ENCODE data around the gene ZNF384. TPM values are rescaled to one million over a fixed set of nuclear protein-coding genes. Genes with fewer than 3 reads are reported as not detected.

Gene ZNF384
- total RNA-seq, 1 experiment from 2014 or later: 88.0 TPM

- no peak overlapping the region for H3T11ph ChIP-seq (ENCODE audit: low read length)
- peaks cover 21 to 22% of the 10 kb centered on the region in 2 experiments for H3K4me1 Mint-ChIP-seq
- peaks cover 17% of the 10 kb centered on the region for H3K23me2 ChIP-seq (ENCODE audit: insufficient read length, low read depth, low read length, poor library complexity, severe bottlenecking)
- H3K27ac ChIP-seq (ENCODE audit: insufficient read length, low read depth, low read length): no peak overlapping the region
- no peak overlapping the region for H3K4ac ChIP-seq (ENCODE audit: low read depth, low read length)
- peak; percentile 77 for TF ChIP-seq CTCF (conservative IDR thresholded peaks at IDR 0.05)
- WGBS (ENCODE audit: extremely low coverage, insufficient read length, low lambda C conversion rate): no CpG with 5 or more reads among the region's 17 CpGs
- no peak overlapping the region for H4K5ac ChIP-seq (ENCODE audit: insufficient read length, low read depth, low read length)
- no peak overlapping the region for H3K4me2 ChIP-seq (ENCODE audit: insufficient read depth, insufficient read length, low read length)
- no peak overlapping the region for H3K14ac ChIP-seq (ENCODE audit: insufficient read depth, low read length)
- peaks cover 0 to 2% of the 10 kb centered on the region in 2 experiments; a peak in 2 of 5 replicates for H3K9me3 Mint-ChIP-seq
- H3K56ac ChIP-seq (ENCODE audit: insufficient read length, low read depth, low read length): no peak overlapping the region
- no peak overlapping the region for H4K91ac ChIP-seq (ENCODE audit: insufficient read length, low read depth, low read length)
- no peaks in the 10 kb centered on the region for H4K20me1 ChIP-seq (ENCODE audit: control insufficient read depth, insufficient read depth, insufficient read length)
- no peak overlapping the region for H2AK5ac ChIP-seq (ENCODE audit: insufficient read length, low read length)
- peak overlapping the region in 1 of 3 experiments; percentile 39; a peak in 2 of 7 replicates for H3K27ac Mint-ChIP-seq
- no peak overlapping the region for H2AFZ ChIP-seq (ENCODE audit: low read length)
- H2BK5ac ChIP-seq (ENCODE audit: insufficient read length, low read length): no peak overlapping the region
- H2BK15ac ChIP-seq (ENCODE audit: low read depth, low read length): no peak overlapping the region
- no peak overlapping the region for H4K8ac ChIP-seq (replicated peaks; ENCODE audit: insufficient read length, low read depth, low read length)
- H3K79me2 ChIP-seq (ENCODE audit: insufficient read depth, low read length): no peaks in the 10 kb centered on the region
- H3K9me3 ChIP-seq (ENCODE audit: control insufficient read depth, low read depth, low read length): no peaks in the 10 kb centered on the region
- H3K36me3 Mint-ChIP-seq (ENCODE audit: insufficient read depth in 1 of 3, low read depth in 3 of 3): peaks cover 3 to 18% (median 8%) of the 10 kb centered on the region in 3 experiments
- no peak overlapping the region for H3K9ac ChIP-seq (ENCODE audit: extremely low read depth, insufficient read length, low read length)
- no peak overlapping the region for H3K18ac ChIP-seq (ENCODE audit: insufficient read length, low read depth, low read length)
- no peak overlapping the region for H2BK120ac ChIP-seq (ENCODE audit: low read depth, low read length, poor library complexity, severe bottlenecking)
- no peaks in the 10 kb centered on the region for H3K79me1 ChIP-seq (ENCODE audit: insufficient read depth, low read depth, low read length, poor library complexity, severe bottlenecking)
- H3K4me1 ChIP-seq (ENCODE audit: insufficient read depth, low read length): peaks cover 3% of the 10 kb centered on the region
- peak overlapping the region in 1 of 2 experiments; percentile 53; a peak in 1 of 5 replicates for H3K4me3 Mint-ChIP-seq
- peaks cover 3% of the 10 kb centered on the region; the same call in 1 of the 2 replicates for H3K27me3 ChIP-seq (ENCODE audit: insufficient read depth, low read length)
- peak; percentile 84 for DNase-seq
- H3K23ac ChIP-seq (ENCODE audit: insufficient read length, low read depth, low read length): no peak overlapping the region
- no peak overlapping the region for H2BK12ac ChIP-seq (ENCODE audit: insufficient read length, low read depth, low read length)
- no peak overlapping the region for H2BK20ac ChIP-seq (ENCODE audit: low read depth, low read length, poor library complexity, severe bottlenecking)
- peaks cover 52% of the 10 kb centered on the region for H3K27me3 Mint-ChIP-seq (ENCODE audit: low read depth)
These were observed 8.6 kb upstream of the ZNF384 start for GRCh38 chr12:6697584-6698351.

Data from H9 (cell line).